Activated CD8-positive, alpha-beta memory T cell treated with anti-CD3 and anti-CD28 coated beads for 4 hours (primary cell): Measurements from ENCODE around the gene ZAP70.
"Not testable (repeated sequence)": the region's sequence is repeated elsewhere in the genome, so short reads cannot be mapped to it uniquely, and the experiment has no call there.

Experiments
- DNase-seq, 2 donors: peaks; one replicate each; pipeline ENCODE4 v3.0.0-alpha.2; 2020; ENCODE audit warnings: low read depth in 2 of 2

The ZAP70 gene

DNA sequence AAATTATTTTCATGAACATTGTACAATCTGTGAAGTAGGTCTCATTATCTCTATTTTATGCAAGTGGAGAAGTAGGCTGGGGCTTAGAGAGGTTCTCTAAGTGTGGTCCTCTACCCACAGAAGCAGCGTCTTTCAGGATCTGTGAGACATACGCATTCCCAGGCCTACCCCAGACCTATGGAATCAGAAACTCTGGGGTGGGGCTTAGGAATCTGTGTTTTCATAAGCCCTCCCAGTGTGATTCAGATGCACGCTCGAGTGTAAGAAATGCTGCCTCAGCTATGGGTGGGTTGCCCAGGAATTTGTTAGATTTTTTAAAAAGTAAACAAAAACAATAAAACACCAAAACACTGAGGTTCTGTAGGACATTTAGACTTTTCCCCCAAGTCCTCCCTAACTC is 14.8 kb upstream of the ZAP70 start:
- DNase-seq: no peak

DNA sequence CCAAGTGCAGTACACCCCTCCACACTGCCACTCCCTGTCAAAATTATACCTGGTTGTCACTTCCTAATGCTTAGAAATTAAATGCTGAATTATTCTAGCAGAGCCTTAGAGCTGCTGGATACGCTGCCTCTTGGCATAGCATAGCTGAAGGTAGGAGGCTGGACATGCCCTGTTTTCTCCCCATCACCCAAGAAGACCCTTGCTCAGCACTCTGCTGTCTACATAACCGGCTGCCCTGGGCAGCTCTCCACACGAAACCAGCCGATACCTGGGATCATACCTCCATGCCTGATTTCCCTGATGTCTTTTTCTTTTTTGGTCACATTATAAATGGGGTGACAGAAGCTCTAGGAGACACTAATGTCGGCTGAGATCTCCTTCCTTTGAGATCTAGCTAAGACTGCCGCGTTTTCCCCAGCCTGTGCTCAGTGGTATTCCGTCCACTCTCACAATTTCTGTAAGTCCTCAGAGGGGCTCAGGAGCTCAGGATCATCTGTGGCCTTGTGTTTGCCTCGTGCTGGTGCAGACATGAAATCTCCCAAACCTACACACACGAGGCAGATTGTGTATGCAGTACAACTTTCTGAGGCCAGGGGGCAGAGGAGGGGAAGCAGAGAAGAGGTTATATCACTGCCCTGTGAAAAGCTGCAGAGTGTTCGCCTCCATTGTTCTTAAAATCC is 13.5 kb upstream of the ZAP70 start:
- no peak for DNase-seq

DNA sequence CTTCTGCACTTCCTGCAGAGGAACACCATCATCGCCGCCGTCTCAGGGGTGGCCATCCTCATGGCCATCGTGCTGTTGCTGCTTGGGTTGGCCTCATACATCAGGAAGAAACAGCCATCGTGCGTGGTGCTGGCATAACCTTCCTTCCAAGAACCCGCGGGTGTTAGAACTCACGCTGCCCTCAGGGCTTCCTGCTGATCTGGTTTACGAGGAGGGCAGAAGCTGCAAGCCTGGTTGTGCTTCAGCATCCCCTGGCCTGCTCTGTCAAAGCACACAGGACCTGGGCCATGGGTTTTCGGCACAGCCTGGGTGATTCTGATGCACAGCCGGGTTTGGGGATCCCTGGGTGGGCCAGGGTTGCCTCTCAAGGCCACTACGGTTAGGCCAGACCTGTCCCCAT is 12.2 kb upstream of the ZAP70 start:
- no peak for DNase-seq

DNA sequence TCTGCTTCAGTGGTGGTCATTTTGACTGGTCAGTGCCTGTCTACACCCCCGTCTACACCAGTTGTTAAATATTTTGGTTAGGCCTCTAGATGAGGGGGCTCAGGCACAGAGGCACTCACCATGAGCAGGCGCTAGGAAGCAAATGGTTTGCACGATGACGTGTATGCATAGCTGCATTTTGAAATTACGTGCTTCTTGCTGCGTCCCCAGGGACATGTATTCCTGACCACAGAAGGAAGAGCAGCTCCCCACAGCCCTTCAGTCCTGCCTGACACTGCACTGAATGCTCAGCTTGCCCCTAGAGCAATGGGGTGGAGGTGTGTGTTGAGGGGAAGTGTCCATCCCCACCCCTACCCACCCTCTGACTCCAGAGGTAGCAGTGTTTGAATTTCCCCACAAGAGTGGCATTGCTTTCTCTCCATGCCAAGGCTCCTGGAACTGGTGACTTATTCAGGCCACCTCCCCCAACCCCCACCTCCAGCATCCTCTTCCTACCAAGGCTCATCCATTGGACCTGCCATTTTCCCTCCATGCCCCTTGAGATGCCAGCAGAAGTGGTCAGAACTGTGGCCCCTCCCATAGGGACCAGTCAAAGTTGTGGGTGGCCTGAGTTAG is 11.4 kb upstream of the ZAP70 start:
- DNase-seq: no peak

DNA sequence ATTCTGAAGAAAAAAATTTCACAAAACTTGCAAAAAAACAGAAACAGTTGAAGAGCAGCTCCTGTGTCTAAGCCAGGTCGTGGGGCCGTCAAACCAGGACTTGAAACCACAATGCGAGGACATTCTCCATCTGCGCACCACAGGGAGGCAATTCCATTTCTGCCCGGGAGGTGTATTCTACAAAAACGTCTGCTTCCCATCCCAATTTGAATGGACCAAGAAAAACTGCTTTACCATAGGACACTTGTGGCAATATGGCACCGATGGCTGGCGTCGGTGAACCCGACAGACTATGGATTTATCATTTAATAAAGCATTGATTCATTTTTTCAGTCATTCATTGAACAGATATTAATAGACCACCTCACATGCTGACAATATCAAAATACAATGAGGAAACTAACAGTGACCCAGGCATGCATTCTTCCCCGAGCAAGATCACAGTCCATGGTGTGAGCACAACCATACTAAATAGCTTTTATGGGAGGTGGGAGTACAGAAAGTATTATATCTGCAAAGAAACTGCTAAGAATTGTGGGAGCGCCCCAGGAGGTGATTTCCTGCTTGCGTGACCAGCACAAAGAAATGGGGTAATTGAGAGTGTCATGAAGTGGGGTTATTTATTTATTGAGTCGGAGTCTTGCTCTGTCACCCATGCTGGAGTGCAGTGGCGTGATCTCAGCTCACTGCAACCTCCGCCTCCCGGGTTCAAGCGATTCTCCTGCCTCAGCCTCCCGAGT is 10.5 kb upstream of the ZAP70 start:
- DNase-seq: no peak

DNA sequence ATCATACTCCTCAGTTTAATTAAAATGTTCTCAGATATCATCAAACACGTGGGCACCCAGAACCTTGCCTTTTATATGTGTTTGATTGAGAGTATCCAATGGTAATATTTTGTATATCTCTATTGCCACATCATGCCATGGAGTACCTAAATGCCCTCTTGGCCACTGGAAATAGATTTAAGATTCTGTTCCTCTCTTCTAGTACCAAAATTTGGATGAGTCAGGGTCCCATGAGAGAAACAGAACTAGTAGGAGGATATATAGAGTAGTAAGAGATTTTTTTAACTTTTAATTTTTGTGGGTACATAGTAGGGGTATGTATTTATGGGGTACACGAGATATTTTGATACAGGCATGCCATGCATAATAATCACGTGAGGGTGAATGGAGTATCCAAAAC is 9.6 kb upstream of the ZAP70 start:
- no peak for DNase-seq

DNA sequence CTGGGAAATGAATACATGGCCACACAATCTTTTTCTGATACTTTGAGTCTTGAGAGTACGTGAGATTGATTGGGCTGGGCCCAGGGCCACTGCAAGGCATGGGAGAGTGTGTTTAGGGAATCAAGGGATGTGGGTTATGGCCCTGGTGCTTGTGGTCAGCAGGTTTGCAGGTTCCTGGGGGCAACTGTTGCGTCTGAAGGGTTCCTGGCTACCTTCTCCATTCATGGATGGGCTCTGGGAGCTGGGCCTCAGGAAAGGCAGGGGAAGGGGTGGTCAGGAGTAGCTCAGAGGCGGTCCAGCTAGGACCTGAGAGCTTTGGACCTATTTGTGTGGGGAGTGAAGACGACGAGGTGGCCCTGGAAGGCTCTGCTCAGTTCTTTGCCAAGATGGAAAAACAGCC is 8.4 kb upstream of the ZAP70 start:
- DNase-seq: no peak

DNA sequence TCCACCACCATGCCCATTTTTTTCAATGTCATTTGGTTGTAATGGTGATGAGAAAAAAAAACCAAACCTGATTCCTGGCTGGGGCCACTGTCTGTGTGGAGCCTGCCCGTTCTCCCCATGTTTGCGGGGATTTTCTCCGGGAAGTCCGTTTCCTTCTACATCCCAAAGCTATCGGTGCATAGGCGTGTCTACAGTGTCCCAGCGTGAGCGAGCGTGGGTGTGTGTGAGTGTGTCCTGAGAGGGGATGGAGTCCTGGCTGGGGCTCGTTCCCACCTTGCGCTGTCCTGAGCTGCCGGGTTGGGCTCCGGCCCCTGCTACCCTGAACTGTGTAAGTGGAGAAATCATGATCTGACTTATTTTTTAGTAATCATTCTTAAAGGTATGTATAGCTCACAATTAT is 7.3 kb upstream of the ZAP70 start:
- DNase-seq: no peak

DNA sequence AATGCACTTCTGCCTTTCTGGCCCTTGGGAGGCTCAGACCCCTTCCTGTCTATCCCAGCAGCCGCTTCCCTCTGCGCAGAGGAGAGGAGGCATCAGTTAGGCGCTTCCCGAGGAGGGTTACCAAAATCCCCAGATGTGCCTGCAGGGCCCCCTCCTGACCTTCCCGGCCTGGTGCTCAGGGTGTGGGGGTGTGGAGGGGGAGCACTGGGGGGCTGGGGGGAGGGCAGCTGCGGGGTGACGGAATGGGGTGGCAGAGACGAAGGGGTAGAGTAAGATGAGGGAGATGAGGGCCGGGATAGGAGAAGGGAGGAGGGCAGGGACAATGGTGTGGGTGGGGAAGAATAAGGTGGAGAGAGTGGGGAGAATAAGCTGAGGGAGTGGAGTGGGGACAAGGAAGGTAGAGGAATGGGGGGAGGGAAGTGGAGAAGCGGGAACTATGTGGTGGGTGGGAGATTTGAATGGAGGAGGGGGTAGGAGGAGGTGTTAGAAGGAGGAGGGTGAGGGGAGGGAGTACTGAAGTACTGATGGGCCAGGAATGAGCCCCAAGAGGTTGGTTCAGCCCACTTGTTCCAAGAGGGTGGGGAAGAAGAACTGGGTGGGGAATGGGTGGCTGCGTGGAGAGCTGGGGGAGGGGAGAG is 6.5 kb upstream of the ZAP70 start:
- DNase-seq: no peak

DNA sequence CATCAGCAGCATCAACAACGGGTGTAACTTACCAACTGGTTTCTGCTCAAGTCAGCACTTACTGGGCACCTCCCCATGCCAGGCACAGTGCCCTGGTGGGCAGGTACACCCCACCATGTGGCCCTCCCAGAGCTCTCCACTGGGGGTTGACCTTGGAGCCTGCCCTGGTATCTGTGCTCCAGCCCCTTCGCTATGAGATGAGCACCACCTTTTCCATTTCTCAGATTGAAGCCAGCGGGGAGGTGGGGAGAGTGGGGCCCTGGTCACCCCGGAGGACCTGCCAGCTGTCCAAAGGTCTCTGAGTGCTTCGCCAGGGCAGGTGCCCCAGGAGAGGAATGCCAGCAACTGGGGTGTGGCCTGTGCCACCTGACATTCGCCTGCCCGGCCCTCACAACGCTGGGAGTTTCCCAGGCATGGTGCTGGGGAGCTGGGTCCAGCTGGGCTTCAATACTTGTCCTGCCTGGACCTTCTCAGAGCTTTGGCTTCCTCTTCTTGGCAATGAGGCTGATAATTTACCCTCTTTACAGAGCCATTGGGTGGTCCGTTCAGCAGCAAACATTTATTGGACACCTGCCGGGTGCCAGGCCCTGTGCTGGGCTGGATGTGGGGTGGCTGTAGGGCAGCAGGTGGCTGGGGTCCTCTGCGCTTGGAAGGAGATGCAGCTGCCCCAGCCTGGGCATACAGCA is 5.9 kb upstream of the ZAP70 start:
- no peak for DNase-seq

DNA sequence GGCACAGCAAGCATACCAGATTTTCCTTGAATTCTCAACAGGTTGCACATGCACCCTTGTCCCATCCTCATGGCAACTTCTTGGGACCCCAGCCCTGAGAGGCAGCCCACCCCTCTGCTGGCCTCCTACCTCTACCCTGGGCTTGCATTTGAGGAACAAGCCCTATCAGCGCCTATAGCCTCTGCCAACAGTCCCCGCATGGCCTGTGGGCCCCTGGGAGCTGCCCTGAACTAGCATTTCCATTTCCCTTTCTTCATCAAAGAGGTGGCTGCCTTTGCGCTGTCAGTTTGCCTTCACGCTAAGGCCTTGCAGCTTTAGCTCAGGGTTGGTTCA is 5.4 kb upstream of the ZAP70 start:
- no peak for DNase-seq

DNA sequence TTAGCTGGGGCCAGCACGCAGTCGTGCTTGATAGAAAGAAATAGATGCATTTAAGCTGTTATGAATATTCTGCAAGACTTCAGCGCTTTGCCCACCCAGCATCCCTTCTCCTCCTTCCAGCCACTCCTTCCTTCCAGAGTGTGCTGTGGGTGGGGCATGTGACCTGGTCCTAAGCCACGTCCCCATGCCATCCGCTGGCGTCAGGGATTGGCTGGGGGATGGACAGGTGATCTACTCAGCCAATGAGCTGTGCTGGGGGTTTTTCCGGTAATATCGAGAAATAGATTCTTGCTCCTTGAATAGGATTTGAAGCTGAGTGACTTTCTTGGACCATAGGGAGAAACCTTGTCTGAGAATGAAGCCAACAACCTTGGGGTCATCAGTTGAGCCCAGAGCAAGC is 4.8 kb upstream of the ZAP70 start:
- no peak for DNase-seq

DNA sequence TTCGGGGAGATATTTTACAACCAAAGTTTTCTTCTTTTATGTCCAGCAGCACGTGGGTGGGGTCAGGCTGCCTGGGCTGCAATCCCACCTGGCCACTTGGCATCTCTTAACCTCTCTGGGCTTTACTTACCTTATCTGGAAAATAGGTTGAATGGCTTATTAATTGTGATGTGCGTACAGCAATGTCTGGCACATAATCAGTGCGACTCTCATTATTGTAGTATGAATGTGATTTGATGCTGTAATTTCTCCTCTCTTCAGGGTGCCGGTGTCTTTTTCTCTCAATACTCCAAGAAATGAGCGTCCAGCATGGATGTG is 2.0 kb upstream of the ZAP70 start:
- no peak for DNase-seq

DNA sequence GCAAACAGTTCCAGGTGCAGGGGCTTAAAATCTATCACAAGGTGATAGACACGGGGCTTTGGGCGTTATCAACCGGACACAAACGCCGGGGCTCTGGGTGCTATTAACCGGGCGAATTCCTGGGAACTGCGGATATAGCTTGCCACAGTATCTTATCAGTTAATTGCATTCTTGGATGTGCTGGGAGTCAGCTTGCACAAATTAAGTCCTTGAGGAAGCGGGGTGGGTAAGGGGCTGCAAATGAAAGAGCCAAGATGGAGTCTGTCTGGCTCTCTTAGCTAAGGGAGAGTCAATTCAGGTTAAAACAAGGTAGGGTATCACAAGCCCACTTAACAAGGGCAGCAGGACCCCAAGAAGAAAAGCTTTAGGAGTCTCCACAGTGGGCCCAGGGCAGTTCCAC is 1.2 kb upstream of the ZAP70 start:
- DNase-seq: not testable (repeated sequence)

DNA sequence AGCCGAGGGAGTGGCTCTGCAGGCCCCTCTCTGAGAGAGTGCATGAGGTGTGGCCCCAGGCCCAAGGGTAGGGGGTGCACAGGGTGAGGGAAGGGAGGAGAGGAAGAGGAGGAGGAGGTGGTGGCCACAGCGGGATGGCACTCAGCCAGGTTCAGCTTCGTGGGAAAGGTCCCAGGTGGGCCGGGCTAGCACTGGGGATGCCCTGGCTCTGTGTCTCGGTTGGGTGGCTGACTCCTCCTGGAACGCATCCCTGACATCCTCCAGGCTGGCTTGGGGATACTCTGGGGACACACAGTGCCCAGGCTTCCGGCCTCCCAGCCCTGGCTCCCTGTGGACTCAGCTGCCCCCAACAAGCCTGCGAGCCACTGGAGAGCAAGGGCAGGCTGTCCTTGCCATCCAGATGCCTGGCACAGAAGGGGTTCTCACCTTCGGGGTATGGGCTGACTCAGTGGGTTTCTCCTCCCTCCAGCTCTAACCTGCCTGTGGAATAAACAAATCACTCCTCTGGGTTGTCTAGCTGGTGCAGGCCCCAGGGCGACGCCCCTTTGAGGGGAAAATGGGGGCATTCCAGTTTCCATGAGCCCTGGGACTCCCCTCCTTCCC is 582 bp upstream of the ZAP70 start:
- peak in 1 of 2 donors; percentile 58 for DNase-seq

DNA sequence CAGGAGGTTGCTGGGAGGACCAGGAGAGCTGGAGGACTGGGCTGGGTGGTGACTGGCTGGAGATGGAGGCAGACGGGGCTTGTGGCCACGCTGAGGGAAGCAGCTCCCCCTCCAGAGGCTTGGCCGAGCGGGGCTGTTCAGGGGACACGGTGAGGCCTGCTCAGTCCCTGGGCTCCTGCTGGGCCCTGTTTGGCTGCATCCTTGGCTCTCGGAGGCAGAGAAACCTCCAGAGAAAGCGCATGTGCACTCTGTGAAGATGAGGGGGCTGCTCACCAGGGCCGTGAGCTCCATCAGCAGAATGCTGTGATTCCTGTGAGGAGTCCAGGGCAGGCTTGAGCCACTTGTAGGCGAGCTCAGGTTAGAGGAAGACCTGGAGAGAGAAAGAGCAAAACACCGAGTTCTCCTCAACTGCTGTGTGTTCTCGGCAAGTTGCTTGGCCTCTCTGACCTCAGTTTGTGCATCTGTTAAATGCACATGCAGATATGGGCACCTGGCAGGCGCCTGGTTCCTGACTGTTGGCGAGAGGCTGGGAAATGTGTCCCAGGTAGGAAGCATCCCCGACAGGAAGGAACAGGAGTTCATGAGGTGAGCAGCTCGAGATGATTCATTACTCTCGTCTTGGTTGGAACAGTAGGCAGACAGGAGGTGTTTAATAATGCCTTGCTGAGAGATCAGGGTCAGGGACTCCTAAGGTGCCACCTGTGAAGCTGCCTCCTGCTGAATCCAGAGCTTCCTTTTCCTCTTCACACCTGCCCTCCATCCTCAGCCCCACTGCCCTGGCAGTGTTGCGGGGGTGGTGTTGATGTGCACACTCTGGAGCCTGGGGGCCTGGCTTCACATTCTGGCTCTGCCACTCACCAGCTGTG is 941 bp downstream of the ZAP70 start:
- DNase-seq: no peak

DNA sequence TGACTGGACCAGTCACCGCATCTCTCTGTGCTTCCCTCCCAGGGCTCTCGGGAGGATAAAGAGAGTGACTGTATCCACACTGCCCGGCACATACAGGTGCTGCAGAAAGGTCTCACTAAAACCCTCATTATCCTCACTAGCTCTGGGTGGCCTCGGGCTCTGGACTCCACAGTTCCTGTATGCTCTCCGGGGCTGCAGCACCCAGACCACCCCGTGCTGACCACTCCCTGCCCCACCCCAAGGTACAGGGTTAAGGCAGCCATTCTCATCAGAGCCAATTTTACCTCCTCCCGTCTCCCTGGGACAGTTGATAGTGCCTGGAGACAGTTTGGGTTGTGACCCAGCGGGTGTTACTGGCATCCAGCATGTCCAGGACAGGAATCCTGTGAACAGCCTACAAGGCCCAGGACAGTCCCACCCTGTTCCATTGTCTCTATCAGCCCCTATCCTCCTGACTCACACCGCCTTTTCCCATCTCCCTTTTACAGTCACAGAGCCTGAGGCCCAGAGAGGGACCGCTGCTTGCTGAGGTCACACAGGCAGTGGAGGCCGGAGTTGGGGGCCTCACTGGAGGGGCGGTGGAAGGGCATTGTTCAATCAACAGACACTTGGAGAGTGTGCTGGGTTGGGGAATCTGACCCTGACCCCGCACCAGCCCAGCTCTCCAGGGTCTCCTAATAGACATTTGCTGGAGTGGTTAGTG is 1.7 kb downstream of the ZAP70 start:
- DNase-seq: no peak

DNA sequence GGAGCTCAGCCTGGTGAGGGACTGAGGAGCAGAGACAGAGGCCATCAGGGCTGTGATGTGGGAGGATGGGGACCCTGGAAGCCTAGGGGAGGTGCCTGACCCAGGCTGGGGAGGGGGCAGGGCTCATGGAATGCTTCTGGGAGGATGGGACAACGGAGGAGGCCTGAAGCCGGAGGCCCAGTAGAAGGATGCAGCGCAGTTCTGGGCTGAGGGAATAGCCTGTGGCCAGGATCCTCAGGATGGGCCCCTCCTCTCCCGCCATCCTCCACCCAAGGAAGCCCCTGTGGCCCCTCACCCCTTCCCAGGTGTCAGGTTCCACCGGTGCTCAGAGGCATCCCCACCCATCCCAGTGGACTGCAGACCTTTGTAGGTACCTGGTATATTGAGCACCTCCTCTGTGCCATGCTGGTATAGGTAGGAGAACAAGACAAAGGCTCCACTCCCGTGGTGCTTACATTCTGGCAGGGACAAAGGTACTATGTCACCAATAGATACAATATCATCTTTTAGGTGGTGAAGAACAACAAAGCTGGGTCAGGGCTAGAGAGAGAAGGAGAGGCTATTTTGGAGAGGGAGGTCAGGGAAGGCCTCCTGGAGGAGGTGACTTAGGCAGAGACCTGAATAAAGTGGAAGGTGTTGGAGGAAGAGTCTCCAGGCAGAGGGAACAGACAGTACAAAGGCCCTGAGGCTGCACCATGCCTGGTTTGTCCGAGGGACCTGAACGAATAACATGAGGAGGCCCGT is 2.7 kb downstream of the ZAP70 start:
- DNase-seq: no peak

DNA sequence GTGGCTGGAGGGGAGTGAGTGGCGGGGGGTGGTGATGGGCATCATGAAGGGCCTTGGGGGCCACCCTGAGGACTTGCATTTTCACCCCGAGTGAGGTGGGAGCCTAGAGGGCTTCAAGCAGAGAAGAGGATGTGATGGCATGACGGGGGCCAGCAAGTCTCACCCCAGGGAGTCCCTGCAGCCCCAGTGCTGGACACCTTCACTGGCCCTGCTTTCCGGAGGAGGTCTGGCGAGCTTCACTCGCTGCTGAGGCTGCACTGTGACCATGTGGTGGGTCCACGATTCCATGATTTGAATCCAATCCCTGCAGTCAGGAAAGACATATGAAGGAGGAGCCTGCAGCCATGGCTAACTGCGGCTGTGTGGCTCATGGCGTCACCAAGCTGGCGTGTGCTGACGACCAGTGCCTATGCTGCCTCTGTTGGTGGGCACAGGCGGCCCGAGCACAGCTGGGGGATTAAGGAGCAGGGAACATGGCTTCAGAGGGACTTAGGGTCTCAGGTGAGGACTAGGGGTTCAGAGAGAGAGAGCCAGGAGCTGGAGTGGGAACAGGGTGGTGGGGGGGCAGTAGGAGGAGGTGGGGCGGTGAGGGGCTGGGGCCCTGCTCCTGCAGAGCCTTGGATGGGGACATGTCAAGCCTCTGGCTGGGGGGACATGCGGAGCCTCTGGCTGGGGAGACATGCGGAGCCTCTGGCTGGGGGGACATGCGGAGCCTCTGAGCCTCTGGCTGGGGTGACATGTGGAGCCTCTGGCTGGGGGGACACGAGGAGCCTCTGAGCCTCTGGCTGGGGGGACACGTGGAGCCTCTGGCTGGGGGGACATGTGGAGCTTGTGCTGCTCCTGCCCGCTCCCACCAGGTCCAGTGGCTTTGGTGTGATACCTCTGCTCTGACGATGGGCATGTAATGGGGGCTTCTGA is 3.6 kb downstream of the ZAP70 start:
- no peak for DNase-seq
